H9 (cell line): Measurements from ENCODE around the gene SMAP1. TPM values are rescaled to one million over a fixed set of nuclear protein-coding genes. Genes with fewer than 3 reads are reported as not detected.
"Not testable (repeated sequence)": the region's sequence is repeated elsewhere in the genome, so short reads cannot be mapped to it uniquely, and the experiment has no call there.

Source experiments
- DNase-seq: peaks from one replicate; pipeline ENCODE4 v3.0.0-alpha.2; 2017
- H2AFZ ChIP-seq: one replicate; pipeline ENCODE4 v1.6.1; 2013; ENCODE audit warnings: mild to moderate bottlenecking, low read length, control low read depth, moderate library complexity
- H2AK5ac ChIP-seq: 2 replicates; pipeline ENCODE4 v1.6.1; 2013; ENCODE audit warnings: low read length, control low read depth, mixed read lengths; ENCODE audit not compliant: insufficient read length
- H2BK120ac ChIP-seq: one replicate; pipeline ENCODE4 v1.6.1; 2013; ENCODE audit warnings: low read depth, mild to moderate bottlenecking, low read length, control low read depth, inconsistent platforms; ENCODE audit not compliant: poor library complexity, severe bottlenecking
- H2BK12ac ChIP-seq: 2 replicates; pipeline ENCODE4 v1.6.1; 2013; ENCODE audit warnings: low read length, control low read depth, mixed read lengths, low read depth; ENCODE audit not compliant: insufficient read length
- H2BK15ac ChIP-seq: 2 replicates; pipeline ENCODE4 v1.6.1; 2013; ENCODE audit warnings: low read depth, low read length, control low read depth
- H2BK20ac ChIP-seq: one replicate; pipeline ENCODE4 v1.6.1; 2013; ENCODE audit warnings: low read depth, mild to moderate bottlenecking, low read length, control low read depth, inconsistent platforms; ENCODE audit not compliant: poor library complexity, severe bottlenecking
- H2BK5ac ChIP-seq: 2 replicates; pipeline ENCODE4 v1.6.1; 2013; ENCODE audit warnings: low read length, control low read depth, mixed read lengths; ENCODE audit not compliant: insufficient read length
- H3K14ac ChIP-seq: 2 replicates; pipeline ENCODE4 v1.6.1; 2013; ENCODE audit warnings: low read length, control low read depth; ENCODE audit not compliant: insufficient read depth
- H3K18ac ChIP-seq: 2 replicates; pipeline ENCODE4 v1.6.1; 2013; ENCODE audit warnings: low read depth, mild to moderate bottlenecking, mixed read lengths, low read length, control low read depth; ENCODE audit not compliant: insufficient read length
- H3K23ac ChIP-seq: 2 replicates; pipeline ENCODE4 v1.6.1; 2013; ENCODE audit warnings: low read length, control low read depth, mixed read lengths, low read depth; ENCODE audit not compliant: insufficient read length
- H3K23me2 ChIP-seq: 2 replicates; pipeline ENCODE4 v1.6.1; 2013; ENCODE audit warnings: low read depth, mild to moderate bottlenecking, mixed read lengths, low read length, control low read depth; ENCODE audit not compliant: insufficient read length, poor library complexity, severe bottlenecking
- H3K27ac ChIP-seq: 2 replicates; pipeline ENCODE4 v1.5.1; 2013; ENCODE audit warnings: low read length, control low read depth, mixed read lengths, low read depth; ENCODE audit not compliant: insufficient read length
- H3K27me3 ChIP-seq: 2 replicates; pipeline ENCODE4 v1.6.1; 2013; ENCODE audit warnings: low read length, control low read depth, inconsistent platforms; ENCODE audit not compliant: insufficient read depth
- H3K4ac ChIP-seq: 2 replicates; pipeline ENCODE4 v1.6.1; 2013; ENCODE audit warnings: low read depth, mild to moderate bottlenecking, control low read depth, inconsistent platforms, low read length, moderate library complexity
- H3K4me1 ChIP-seq: 2 replicates; pipeline ENCODE4 v1.6.1; 2013; ENCODE audit warnings: low read length, control low read depth, inconsistent platforms; ENCODE audit not compliant: insufficient read depth
- H3K4me2 ChIP-seq: 2 replicates; pipeline ENCODE4 v1.6.1; 2013; ENCODE audit warnings: low read length, control low read depth, mixed read lengths; ENCODE audit not compliant: insufficient read length, insufficient read depth
- H3K56ac ChIP-seq: 2 replicates; pipeline ENCODE4 v1.6.1; 2013; ENCODE audit warnings: low read depth, mild to moderate bottlenecking, mixed read lengths, low read length, control low read depth; ENCODE audit not compliant: insufficient read length
- H3K79me1 ChIP-seq: 2 replicates; pipeline ENCODE4 v1.6.1; 2013; ENCODE audit warnings: low read depth, mild to moderate bottlenecking, moderate library complexity, low read length, control low read depth, inconsistent platforms; ENCODE audit not compliant: insufficient read depth, poor library complexity, severe bottlenecking
- H3K79me2 ChIP-seq: 2 replicates; pipeline ENCODE4 v1.6.1; 2013; ENCODE audit warnings: low read length, control low read depth, inconsistent platforms; ENCODE audit not compliant: insufficient read depth
- H3K9ac ChIP-seq: 2 replicates; pipeline ENCODE4 v1.6.1; 2013; ENCODE audit warnings: low read length, control low read depth, mixed read lengths; ENCODE audit not compliant: insufficient read length; ENCODE audit errors: extremely low read depth
- H3K9me3 ChIP-seq: one replicate; pipeline ENCODE4 v1.6.1; 2013; ENCODE audit warnings: low read depth, low read length, inconsistent platforms; ENCODE audit not compliant: control insufficient read depth
- H3T11ph ChIP-seq: one replicate; pipeline ENCODE4 v1.6.1; 2013; ENCODE audit warnings: mild to moderate bottlenecking, low read length, control low read depth, inconsistent platforms
- H4K20me1 ChIP-seq: one replicate; pipeline ENCODE4 v1.6.1; 2013; ENCODE audit not compliant: control insufficient read depth, insufficient read length, insufficient read depth
- H4K5ac ChIP-seq: 2 replicates; pipeline ENCODE4 v1.6.1; 2013; ENCODE audit warnings: low read depth, mild to moderate bottlenecking, mixed read lengths, low read length, control low read depth; ENCODE audit not compliant: insufficient read length
- H4K8ac ChIP-seq: replicated peaks from 2 replicates; pipeline ENCODE4 v1.6.1; 2013; ENCODE audit warnings: low read length, control low read depth, mixed read lengths, low read depth; ENCODE audit not compliant: insufficient read length
- H4K91ac ChIP-seq: 2 replicates; pipeline ENCODE4 v1.6.1; 2013; ENCODE audit warnings: low read depth, mild to moderate bottlenecking, moderate library complexity, mixed read lengths, low read length, control low read depth; ENCODE audit not compliant: insufficient read length
- H3K27ac Mint-ChIP-seq, 3 experiments: 2 replicates in 2 of 3; 3 replicates in 1 of 3; pipeline ENCODE4 v1.8.0; 2020 to 2021; ENCODE audit warnings: mixed read lengths in 3 of 3, mild to moderate bottlenecking in 1 of 3, moderate library complexity in 1 of 3
- H3K27me3 Mint-ChIP-seq: 2 replicates; pipeline ENCODE4 v1.8.0; 2021; ENCODE audit warnings: low read depth, mild to moderate bottlenecking, moderate library complexity, mixed read lengths
- H3K36me3 Mint-ChIP-seq, 3 experiments: 2 replicates in 2 of 3; 3 replicates in 1 of 3; pipeline ENCODE4 v1.8.0; 2020 to 2021; ENCODE audit warnings: low read depth in 3 of 3, mixed read lengths in 3 of 3; ENCODE audit not compliant: insufficient read depth in 1 of 3
- H3K4me1 Mint-ChIP-seq, 2 experiments: 2 replicates each; pipeline ENCODE4 v1.8.0; 2020; ENCODE audit warnings: mixed read lengths in 2 of 2
- H3K4me3 Mint-ChIP-seq, 2 experiments: 2 replicates in 1 of 2; 3 replicates in 1 of 2; pipeline ENCODE4 v1.8.0; 2020 to 2021; ENCODE audit warnings: mild to moderate bottlenecking in 2 of 2, mixed read lengths in 2 of 2, moderate library complexity in 1 of 2
- H3K9me3 Mint-ChIP-seq, 2 experiments: 2 replicates in 1 of 2; 3 replicates in 1 of 2; pipeline ENCODE4 v1.8.0; 2020; ENCODE audit warnings: mild to moderate bottlenecking in 2 of 2, mixed read lengths in 2 of 2, moderate library complexity in 1 of 2
- WGBS: extraction: QIAGEN DNeasy Blood & Tissue Kit; methylation state at CpG from one replicate; pipeline ENCODE4 v1.1.7; 2013; ENCODE audit warnings: missing lambda C conversion rate, low lambda C conversion rate, mixed read lengths; ENCODE audit not compliant: insufficient read length; ENCODE audit errors: extremely low coverage; 5-methylcytosine and 5-hydroxymethylcytosine counted together
- total RNA-seq: library from RNA; stranded (reverse); gene quantifications from 2 replicates; pipeline ENCODE4 v1.2.1, GENCODE V29; 2021
- TF ChIP-seq, protein P1 (sequence below): fragments of 200-600 bp; sonication (generic); conservative IDR thresholded peaks from 3 replicates; pipeline ENCODE4 v1.8.0; 2021; ENCODE audit warnings: antibody characterized with exemption, mild to moderate bottlenecking

SMAP1 gene
- total RNA-seq, 1 experiment from 2014 or later, result 29.3 TPM

DNA sequence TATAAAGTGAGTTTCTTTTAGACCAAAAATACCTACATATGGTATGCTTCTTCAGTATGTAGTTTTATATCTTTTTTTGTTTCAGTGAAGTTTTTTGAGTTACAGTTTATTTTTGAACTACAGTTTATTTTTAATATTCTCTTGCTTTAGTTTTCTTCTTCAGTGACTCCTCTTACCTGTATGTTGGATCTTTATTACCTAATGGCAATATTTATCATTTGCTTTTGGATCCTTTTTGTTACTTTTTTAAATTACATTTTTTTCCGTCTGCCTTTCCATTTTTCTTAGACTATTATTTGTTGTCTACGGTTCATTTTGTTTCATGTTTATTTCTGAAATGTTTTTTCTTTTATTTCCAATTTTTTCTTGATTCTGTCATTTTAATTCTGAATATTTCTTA, 71.9 kb downstream of the SMAP1 start:
- Histone ChIP-seq H3K23me2 (no peaks in the 10 kb centered on the region), H4K91ac (no peak overlapping the region), H3K4me1 (no peaks in the 10 kb centered on the region), H4K5ac (no peak overlapping the region), H3K14ac (no peak overlapping the region), H4K20me1 (no peaks in the 10 kb centered on the region), H2AK5ac (no peak overlapping the region), H3K4ac (no peak overlapping the region), H4K8ac (no peak overlapping the region), H3K27ac (no peak overlapping the region), H3K9me3 (no peaks in the 10 kb centered on the region), H2BK120ac (no peak overlapping the region), H3K18ac (no peak overlapping the region), H3T11ph (no peak overlapping the region), H3K27me3 (no peaks in the 10 kb centered on the region), H3K56ac (no peak overlapping the region), H2BK5ac (no peak overlapping the region), H2AFZ (no peak overlapping the region), H3K9ac (no peak overlapping the region), H3K23ac (no peak overlapping the region), H3K4me2 (no peak overlapping the region), H2BK12ac (no peak overlapping the region), H3K79me2 (no peaks in the 10 kb centered on the region), H2BK20ac (no peak overlapping the region), H3K79me1 (no peaks in the 10 kb centered on the region), H2BK15ac (no peak overlapping the region)
- H3K4me3 Mint-ChIP-seq, result no peak overlapping the region
- TF ChIP-seq, protein P1, sequence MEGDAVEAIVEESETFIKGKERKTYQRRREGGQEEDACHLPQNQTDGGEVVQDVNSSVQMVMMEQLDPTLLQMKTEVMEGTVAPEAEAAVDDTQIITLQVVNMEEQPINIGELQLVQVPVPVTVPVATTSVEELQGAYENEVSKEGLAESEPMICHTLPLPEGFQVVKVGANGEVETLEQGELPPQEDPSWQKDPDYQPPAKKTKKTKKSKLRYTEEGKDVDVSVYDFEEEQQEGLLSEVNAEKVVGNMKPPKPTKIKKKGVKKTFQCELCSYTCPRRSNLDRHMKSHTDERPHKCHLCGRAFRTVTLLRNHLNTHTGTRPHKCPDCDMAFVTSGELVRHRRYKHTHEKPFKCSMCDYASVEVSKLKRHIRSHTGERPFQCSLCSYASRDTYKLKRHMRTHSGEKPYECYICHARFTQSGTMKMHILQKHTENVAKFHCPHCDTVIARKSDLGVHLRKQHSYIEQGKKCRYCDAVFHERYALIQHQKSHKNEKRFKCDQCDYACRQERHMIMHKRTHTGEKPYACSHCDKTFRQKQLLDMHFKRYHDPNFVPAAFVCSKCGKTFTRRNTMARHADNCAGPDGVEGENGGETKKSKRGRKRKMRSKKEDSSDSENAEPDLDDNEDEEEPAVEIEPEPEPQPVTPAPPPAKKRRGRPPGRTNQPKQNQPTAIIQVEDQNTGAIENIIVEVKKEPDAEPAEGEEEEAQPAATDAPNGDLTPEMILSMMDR, result no peak
- no CpG with 5 or more reads among the region's 2 CpGs for WGBS
- DNase-seq, result no peak
- H3K27me3 Mint-ChIP-seq, result no peaks in the 10 kb centered on the region
- peaks cover 0 to 4% of the 10 kb centered on the region in 2 experiments; a peak in 1 of 4 replicates for H3K4me1 Mint-ChIP-seq
- peaks cover 27 to 31% of the 10 kb centered on the region in 2 experiments for H3K9me3 Mint-ChIP-seq
- H3K27ac Mint-ChIP-seq, result no peak overlapping the region
- H3K36me3 Mint-ChIP-seq, result peaks cover 33 to 42% (median 39%) of the 10 kb centered on the region in 3 experiments

DNA sequence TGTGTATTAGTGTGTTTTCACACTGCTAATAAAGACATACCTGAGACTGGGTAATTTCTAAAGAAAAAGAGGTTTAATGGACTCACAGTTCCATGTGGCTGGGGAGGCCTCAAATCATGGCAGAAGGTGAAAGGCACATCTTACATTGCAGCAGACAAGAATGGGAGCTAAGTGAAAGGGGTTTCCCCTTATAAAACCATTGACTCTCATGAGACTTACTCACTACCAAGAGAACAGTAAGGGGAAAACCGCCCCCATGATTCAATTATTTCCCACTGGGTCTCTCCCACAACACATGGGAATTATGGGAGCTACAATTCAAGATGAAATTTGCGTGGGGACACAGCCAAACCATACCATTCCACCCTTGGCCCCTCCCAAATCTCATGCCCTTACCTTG, 73.1 kb downstream of the SMAP1 start:
- H3K79me1 ChIP-seq, H4K91ac ChIP-seq, H2AFZ ChIP-seq, H4K5ac ChIP-seq, H3K23me2 ChIP-seq, H2BK20ac ChIP-seq, H4K20me1 ChIP-seq, H3K9ac ChIP-seq, H3K4me1 Mint-ChIP-seq, DNase-seq, H3T11ph ChIP-seq, H4K8ac ChIP-seq, H3K4me2 ChIP-seq, H3K27ac Mint-ChIP-seq, H2BK120ac ChIP-seq, H3K27me3 Mint-ChIP-seq, H3K4me1 ChIP-seq, H3K56ac ChIP-seq, H3K79me2 ChIP-seq, H2AK5ac ChIP-seq, H3K9me3 ChIP-seq, H3K14ac ChIP-seq, H3K23ac ChIP-seq, H3K27ac ChIP-seq, H3K4me3 Mint-ChIP-seq, H2BK12ac ChIP-seq, H3K27me3 ChIP-seq, H2BK5ac ChIP-seq, H3K4ac ChIP-seq, H3K18ac ChIP-seq, H2BK15ac ChIP-seq: not testable (repeated sequence)
- Mint-ChIP-seq H3K9me3 (peaks cover 29 to 38% of the 10 kb centered on the region in 2 experiments), H3K36me3 (peaks cover 38 to 47% (median 42%) of the 10 kb centered on the region in 3 experiments)
- WGBS, result no CpG with 5 or more reads among the region's 2 CpGs
